ENCODE results near the gene TNFRSF21.

The TNFRSF21 gene

DNA sequence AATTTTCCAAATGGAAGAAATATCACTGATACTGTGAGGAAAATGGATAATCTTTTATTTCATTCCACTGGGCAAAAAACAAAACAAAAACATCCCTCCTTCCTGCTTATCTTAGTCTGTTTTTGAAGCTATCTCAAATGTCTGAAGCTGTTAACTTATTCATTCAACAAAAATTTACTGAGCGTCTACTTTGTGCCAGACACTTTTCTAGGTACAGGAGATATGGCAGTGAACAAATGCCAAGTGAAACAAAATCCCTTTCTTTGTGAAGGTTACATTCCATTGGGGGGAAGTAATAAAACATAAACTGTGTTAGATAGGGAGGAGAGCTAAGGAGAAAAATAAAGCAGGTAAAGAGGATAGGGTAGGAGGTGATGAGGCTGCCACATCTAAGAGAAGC, 47.5 kb downstream of the TNFRSF21 start:
- no peak for DNase-seq (ENCODE audit: low read depth)
- no peak overlapping the region for H3K9ac ChIP-seq (ENCODE audit: low read length)
- H3K36me3 ChIP-seq (ENCODE audit: control insufficient read depth, insufficient read depth, low read length, severe bottlenecking): peaks cover 27% of the 10 kb centered on the region
- no peak overlapping the region for H3K4me3 ChIP-seq (ENCODE audit: low read length)
- H3K27me3 ChIP-seq (replicated peaks; ENCODE audit: control insufficient read depth, insufficient read depth, low read length): no peaks in the 10 kb centered on the region
- H3K4me1 ChIP-seq (ENCODE audit: control insufficient read depth, insufficient read depth, low read length): peaks cover 15% of the 10 kb centered on the region
- H3K9me3 ChIP-seq (ENCODE audit: control insufficient read depth, low read length): no peaks in the 10 kb centered on the region

DNA sequence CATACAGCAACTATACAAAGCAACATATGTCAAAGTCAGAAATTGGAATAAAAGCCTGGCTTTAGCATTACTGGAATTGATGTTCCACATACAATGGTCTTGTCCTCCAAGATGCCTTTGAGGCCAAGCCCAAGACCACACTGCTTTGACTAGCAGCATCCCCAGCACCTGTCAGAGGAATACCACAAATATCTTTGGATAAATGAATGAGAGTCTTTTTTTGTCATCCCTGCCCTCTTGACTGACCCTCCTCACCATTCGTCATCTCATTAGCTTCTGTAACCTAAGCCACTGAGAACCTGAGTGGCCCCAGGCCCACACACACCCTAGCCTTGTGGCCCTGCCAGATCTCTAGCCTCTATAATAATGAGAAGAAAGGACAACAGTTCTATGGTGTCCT, 48.5 kb downstream of the TNFRSF21 start:
- no peak for DNase-seq (ENCODE audit: low read depth)
- Histone ChIP-seq H3K4me1 (ENCODE audit: control insufficient read depth, insufficient read depth, low read length) (peaks cover 22% of the 10 kb centered on the region), H3K9ac (ENCODE audit: low read length) (no peak overlapping the region), H3K36me3 (ENCODE audit: control insufficient read depth, insufficient read depth, low read length, severe bottlenecking) (peaks cover 27% of the 10 kb centered on the region), H3K4me3 (ENCODE audit: low read length) (no peak overlapping the region), H3K9me3 (ENCODE audit: control insufficient read depth, low read length) (no peaks in the 10 kb centered on the region), H3K27me3 (replicated peaks; ENCODE audit: control insufficient read depth, insufficient read depth, low read length) (no peaks in the 10 kb centered on the region)

DNA sequence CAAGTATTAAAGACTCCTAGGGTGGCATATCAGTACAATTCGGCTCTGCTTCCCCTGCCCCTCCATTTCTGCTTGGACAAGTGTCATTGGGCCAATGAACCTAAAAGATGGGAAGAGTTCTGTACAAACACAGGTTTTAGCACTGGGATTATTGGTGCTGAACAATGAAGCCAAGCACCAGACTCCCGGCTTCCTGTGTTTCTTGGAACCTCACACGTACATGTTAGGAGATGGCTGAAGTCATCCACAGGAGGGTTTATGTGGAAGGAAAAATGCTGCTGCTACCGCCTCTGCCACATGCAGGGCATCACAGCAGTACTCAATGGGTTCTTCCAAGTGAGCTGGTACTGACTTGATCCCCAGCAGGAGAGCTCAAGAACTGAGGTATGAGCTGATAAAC, 49.7 kb downstream of the TNFRSF21 start:
- no peak for DNase-seq (ENCODE audit: low read depth)
- no peak overlapping the region for H3K4me3 ChIP-seq (ENCODE audit: low read length)
- peaks cover 28% of the 10 kb centered on the region for H3K36me3 ChIP-seq (ENCODE audit: control insufficient read depth, insufficient read depth, low read length, severe bottlenecking)
- H3K9ac ChIP-seq (ENCODE audit: low read length): no peak overlapping the region
- H3K9me3 ChIP-seq (ENCODE audit: control insufficient read depth, low read length): no peaks in the 10 kb centered on the region
- no peaks in the 10 kb centered on the region for H3K27me3 ChIP-seq (replicated peaks; ENCODE audit: control insufficient read depth, insufficient read depth, low read length)
- peaks cover 17% of the 10 kb centered on the region for H3K4me1 ChIP-seq (ENCODE audit: control insufficient read depth, insufficient read depth, low read length)

DNA sequence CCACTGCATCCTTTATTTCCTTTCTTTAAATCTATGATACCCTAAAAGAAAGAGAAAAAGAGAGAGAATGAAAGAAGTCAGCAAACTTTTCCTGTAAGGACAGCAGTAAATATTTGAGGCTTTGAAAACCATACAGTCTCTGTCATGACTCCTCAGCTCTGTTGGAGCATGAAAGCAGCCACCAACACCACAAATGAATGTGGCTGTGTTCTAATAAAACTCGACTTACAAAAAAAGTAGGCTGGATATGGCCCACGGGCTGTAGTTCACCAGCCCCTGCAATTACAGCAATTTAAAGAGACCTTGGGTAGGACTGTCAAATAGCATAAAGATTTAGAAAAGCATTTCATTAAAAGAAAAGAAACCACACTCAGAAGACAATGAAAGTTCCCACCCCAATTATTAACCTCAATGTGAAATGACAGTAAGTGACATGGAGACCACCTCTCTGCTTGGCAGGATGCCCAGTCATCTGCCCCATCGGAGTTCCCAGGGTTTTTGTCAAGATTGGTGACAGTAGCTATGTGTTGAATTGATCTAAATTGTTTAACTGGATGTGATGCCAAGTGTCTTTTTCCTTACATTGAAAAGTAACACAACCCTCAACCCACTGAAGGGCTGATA, 50.9 kb downstream of the TNFRSF21 start:
- DNase-seq (ENCODE audit: low read depth): no peak
- H3K4me3 ChIP-seq (ENCODE audit: low read length): no peak overlapping the region
- peaks cover 10% of the 10 kb centered on the region for H3K4me1 ChIP-seq (ENCODE audit: control insufficient read depth, insufficient read depth, low read length)
- peaks cover 31% of the 10 kb centered on the region for H3K36me3 ChIP-seq (ENCODE audit: control insufficient read depth, insufficient read depth, low read length, severe bottlenecking)
- no peak overlapping the region for H3K9ac ChIP-seq (ENCODE audit: low read length)
- H3K9me3 ChIP-seq (ENCODE audit: control insufficient read depth, low read length): no peaks in the 10 kb centered on the region
- H3K27me3 ChIP-seq (replicated peaks; ENCODE audit: control insufficient read depth, insufficient read depth, low read length): no peaks in the 10 kb centered on the region

- H3K36me3 ChIP-seq (ENCODE audit: control insufficient read depth, insufficient read depth, low read length, severe bottlenecking): peaks cover 34% of the 10 kb centered on the region
- no peaks in the 10 kb centered on the region for H3K27me3 ChIP-seq (replicated peaks; ENCODE audit: control insufficient read depth, insufficient read depth, low read length)
- peaks cover 10% of the 10 kb centered on the region for H3K4me1 ChIP-seq (ENCODE audit: control insufficient read depth, insufficient read depth, low read length)
- no peaks in the 10 kb centered on the region for H3K9me3 ChIP-seq (ENCODE audit: control insufficient read depth, low read length)
- no peak overlapping the region for H3K9ac ChIP-seq (ENCODE audit: low read length)
- H3K4me3 ChIP-seq (ENCODE audit: low read length): no peak overlapping the region
- no peak for DNase-seq (ENCODE audit: low read depth)
Measured at GRCh38 chr6:47256981-47257730, 52.5 kb downstream of the TNFRSF21 start.

DNA sequence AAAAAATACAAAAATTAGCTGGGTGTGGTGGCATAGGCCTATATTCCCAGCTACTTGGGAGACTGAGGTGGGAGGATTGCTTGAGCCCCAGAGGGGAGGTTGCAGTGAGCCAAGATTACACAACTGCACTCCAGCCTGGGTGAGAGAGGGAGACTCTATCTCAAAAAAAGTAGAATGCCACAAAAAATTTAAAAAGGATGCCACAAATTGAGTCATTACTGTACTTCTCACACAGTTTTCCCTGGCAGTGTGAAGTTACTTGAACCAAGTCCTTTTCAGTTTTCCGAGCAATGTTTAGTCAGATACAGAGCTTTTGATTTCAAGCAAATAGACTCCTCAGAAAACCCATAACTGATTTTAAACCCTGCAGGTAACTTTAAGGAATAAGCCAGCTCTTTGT, 53.3 kb downstream of the TNFRSF21 start:
- Histone ChIP-seq H3K27me3 (replicated peaks; ENCODE audit: control insufficient read depth, insufficient read depth, low read length) (no peaks in the 10 kb centered on the region), H3K4me1 (ENCODE audit: control insufficient read depth, insufficient read depth, low read length) (peaks cover 10% of the 10 kb centered on the region), H3K4me3 (ENCODE audit: low read length) (no peak overlapping the region), H3K9me3 (ENCODE audit: control insufficient read depth, low read length) (no peaks in the 10 kb centered on the region), H3K9ac (ENCODE audit: low read length) (no peak overlapping the region), H3K36me3 (ENCODE audit: control insufficient read depth, insufficient read depth, low read length, severe bottlenecking) (peaks cover 42% of the 10 kb centered on the region)
- peak; percentile 29 for DNase-seq (ENCODE audit: low read depth)

GRCh38 chr6:47254906-47255305, 54.8 kb downstream of the TNFRSF21 start:
- Histone ChIP-seq H3K27me3 (replicated peaks; ENCODE audit: control insufficient read depth, insufficient read depth, low read length) (no peaks in the 10 kb centered on the region), H3K4me3 (ENCODE audit: low read length) (no peak overlapping the region), H3K9ac (ENCODE audit: low read length) (no peak overlapping the region), H3K9me3 (ENCODE audit: control insufficient read depth, low read length) (no peaks in the 10 kb centered on the region), H3K36me3 (ENCODE audit: control insufficient read depth, insufficient read depth, low read length, severe bottlenecking) (peaks cover 46% of the 10 kb centered on the region), H3K4me1 (ENCODE audit: control insufficient read depth, insufficient read depth, low read length) (peaks cover 10% of the 10 kb centered on the region)
- DNase-seq (ENCODE audit: low read depth): no peak

GRCh38 chr6:47254051-47254450, 55.7 kb downstream of the TNFRSF21 start:
- Histone ChIP-seq H3K36me3 (ENCODE audit: control insufficient read depth, insufficient read depth, low read length, severe bottlenecking) (peaks cover 42% of the 10 kb centered on the region), H3K4me1 (ENCODE audit: control insufficient read depth, insufficient read depth, low read length) (peaks cover 10% of the 10 kb centered on the region)

DNA sequence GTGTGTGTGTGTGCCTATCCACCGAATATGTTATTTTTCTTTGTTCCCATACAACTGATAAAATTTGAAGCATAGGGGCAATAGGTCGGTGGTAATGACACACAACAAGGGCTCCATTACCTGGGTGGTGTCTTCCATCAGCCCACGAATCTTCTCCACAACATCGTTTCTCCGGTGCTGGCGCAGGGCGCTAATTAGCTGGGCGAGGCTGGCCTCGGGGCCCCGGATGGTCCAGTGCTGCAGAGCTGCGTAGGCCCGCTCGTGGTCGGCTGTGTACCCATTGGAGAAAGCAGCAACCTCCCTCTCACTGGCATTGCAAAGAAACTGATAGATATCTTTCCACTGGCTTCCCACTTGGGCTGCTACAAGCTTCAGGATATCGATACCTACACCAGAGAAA, 56.6 kb downstream of the TNFRSF21 start:
- no peak overlapping the region for H3K9ac ChIP-seq (ENCODE audit: low read length)
- no peaks in the 10 kb centered on the region for H3K9me3 ChIP-seq (ENCODE audit: control insufficient read depth, low read length)
- H3K36me3 ChIP-seq (ENCODE audit: control insufficient read depth, insufficient read depth, low read length, severe bottlenecking): peaks cover 46% of the 10 kb centered on the region
- H3K4me3 ChIP-seq (ENCODE audit: low read length): no peak overlapping the region
- no peaks in the 10 kb centered on the region for H3K27me3 ChIP-seq (replicated peaks; ENCODE audit: control insufficient read depth, insufficient read depth, low read length)
- peaks cover 10% of the 10 kb centered on the region for H3K4me1 ChIP-seq (ENCODE audit: control insufficient read depth, insufficient read depth, low read length)
- no peak for DNase-seq (ENCODE audit: low read depth)

More at GRCh38 chr6:47254051-47254450, 55.7 kb downstream of the TNFRSF21 start:
- no peak for DNase-seq (ENCODE audit: low read depth)
- no peak overlapping the region for H3K9ac ChIP-seq (ENCODE audit: low read length)
- H3K9me3 ChIP-seq (ENCODE audit: control insufficient read depth, low read length): no peaks in the 10 kb centered on the region
- no peaks in the 10 kb centered on the region for H3K27me3 ChIP-seq (replicated peaks; ENCODE audit: control insufficient read depth, insufficient read depth, low read length)
- H3K4me3 ChIP-seq (ENCODE audit: low read length): no peak overlapping the region

DNA sequence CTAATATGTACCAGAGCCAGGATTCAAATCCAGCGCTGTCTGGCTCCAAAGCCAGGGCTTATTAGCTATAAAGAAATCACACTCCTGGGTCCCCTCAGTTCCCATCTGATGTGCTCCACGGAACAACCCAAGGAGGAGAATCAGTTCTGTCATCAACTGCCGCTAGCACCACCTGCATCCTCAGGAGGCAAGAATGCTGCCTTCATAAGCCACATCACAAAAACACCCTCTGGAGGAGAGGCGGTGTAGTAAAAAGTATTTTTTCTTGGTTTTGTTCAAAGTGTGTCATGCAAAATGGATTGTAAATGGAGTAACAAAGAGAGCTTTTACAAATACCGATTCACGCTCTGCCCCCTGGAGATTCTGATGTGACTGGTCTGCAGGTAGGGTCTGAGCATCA, 57.1 kb downstream of the TNFRSF21 start:
- Histone ChIP-seq H3K36me3 (ENCODE audit: control insufficient read depth, insufficient read depth, low read length, severe bottlenecking) (peaks cover 41% of the 10 kb centered on the region), H3K9me3 (ENCODE audit: control insufficient read depth, low read length) (no peaks in the 10 kb centered on the region), H3K4me3 (ENCODE audit: low read length) (no peak overlapping the region), H3K27me3 (replicated peaks; ENCODE audit: control insufficient read depth, insufficient read depth, low read length) (no peaks in the 10 kb centered on the region), H3K4me1 (ENCODE audit: control insufficient read depth, insufficient read depth, low read length) (peaks cover 12% of the 10 kb centered on the region), H3K9ac (ENCODE audit: low read length) (no peak overlapping the region)
- DNase-seq (ENCODE audit: low read depth): no peak

DNA sequence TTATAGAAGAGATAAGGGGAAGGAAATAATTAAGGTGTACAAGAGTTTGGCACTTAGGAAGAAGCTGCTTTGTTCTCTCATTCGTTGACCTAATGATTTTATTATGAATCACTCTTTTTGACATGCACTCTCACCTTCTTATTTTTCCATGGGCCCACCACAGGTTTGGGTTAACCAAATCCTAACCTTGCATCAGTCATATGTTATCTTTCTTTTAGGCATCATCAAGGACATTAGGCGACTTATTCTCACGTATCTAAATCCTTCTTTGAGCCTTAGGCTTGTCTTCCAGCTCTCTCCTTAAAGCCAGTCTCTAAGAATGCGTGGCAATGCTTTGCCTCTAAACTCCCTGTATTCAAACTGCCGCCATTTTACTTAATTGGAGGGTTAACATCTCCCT, 58.3 kb downstream of the TNFRSF21 start:
- H3K27me3 ChIP-seq (replicated peaks; ENCODE audit: control insufficient read depth, insufficient read depth, low read length): no peaks in the 10 kb centered on the region
- no peak overlapping the region for H3K4me3 ChIP-seq (ENCODE audit: low read length)
- peaks cover 36% of the 10 kb centered on the region for H3K36me3 ChIP-seq (ENCODE audit: control insufficient read depth, insufficient read depth, low read length, severe bottlenecking)
- H3K9ac ChIP-seq (ENCODE audit: low read length): no peak overlapping the region
- no peaks in the 10 kb centered on the region for H3K9me3 ChIP-seq (ENCODE audit: control insufficient read depth, low read length)
- H3K4me1 ChIP-seq (ENCODE audit: control insufficient read depth, insufficient read depth, low read length): peaks cover 18% of the 10 kb centered on the region
- DNase-seq (ENCODE audit: low read depth): no peak
